Neural progenitor cell (in vitro differentiated cells): Measurements from ENCODE around the gene WRAP73. TPM values are rescaled to one million over a fixed set of nuclear protein-coding genes. Genes with fewer than 3 reads are reported as not detected.

Source experiments
- DNase-seq: peaks from one replicate; pipeline ENCODE4 v3.0.0-alpha.2; 2016; ENCODE audit warnings: low spot score
- H2AFZ ChIP-seq: fragments of 200-600 bp; sonication (generic); replicated peaks from 2 replicates; pipeline ENCODE4 v1.6.1; 2016; ENCODE audit warnings: antibody characterized with exemption
- H3F3A ChIP-seq: fragments of 200-600 bp; sonication (generic); 2 replicates; pipeline ENCODE4 v1.6.1; 2016; ENCODE audit warnings: antibody characterized with exemption, low read depth
- H3K27ac ChIP-seq: fragments of 200-600 bp; sonication (generic); 2 replicates; pipeline ENCODE4 v1.5.1; 2016; ENCODE audit warnings: mild to moderate bottlenecking
- H3K27me3 ChIP-seq: fragments of 200-600 bp; sonication (generic); 2 replicates; pipeline ENCODE4 v1.6.1; 2016; ENCODE audit warnings: mild to moderate bottlenecking, moderate library complexity
- H3K36me3 ChIP-seq: fragments of 200-600 bp; sonication (generic); 2 replicates; pipeline ENCODE4 v1.5.1; 2016
- H3K4me1 ChIP-seq: fragments of 200-600 bp; sonication (generic); 2 replicates; pipeline ENCODE4 v1.6.1; 2016; ENCODE audit warnings: mixed run types
- H3K4me2 ChIP-seq: fragments of 200-600 bp; sonication (generic); 2 replicates; pipeline ENCODE4 v1.6.1; 2016
- H3K4me3 ChIP-seq: fragments of 200-600 bp; sonication (generic); 2 replicates; pipeline ENCODE4 v1.5.1; 2016
- H3K79me2 ChIP-seq: fragments of 200-600 bp; sonication (generic); 2 replicates; pipeline ENCODE4 v1.6.1; 2016; ENCODE audit warnings: low read depth
- H3K9ac ChIP-seq: fragments of 200-600 bp; sonication (generic); 2 replicates; pipeline ENCODE4 v1.6.1; 2016
- H3K9me3 ChIP-seq: fragments of 200-600 bp; sonication (generic); 2 replicates; pipeline ENCODE4 v1.5.1; 2016; ENCODE audit warnings: low read depth
- H4K20me1 ChIP-seq: fragments of 200-600 bp; sonication (generic); 2 replicates; pipeline ENCODE4 v1.6.1; 2016; ENCODE audit warnings: low read depth
- H3K27ac Mint-ChIP-seq: 3 replicates; pipeline ENCODE4 v1.8.0; 2021; ENCODE audit warnings: mixed read lengths
- H3K27me3 Mint-ChIP-seq: 2 replicates; pipeline ENCODE4 v1.8.0; 2022; ENCODE audit warnings: low read depth, mild to moderate bottlenecking, inconsistent platforms, moderate library complexity, mixed read lengths; ENCODE audit not compliant: insufficient read depth
- H3K36me3 Mint-ChIP-seq: 3 replicates; pipeline ENCODE4 v1.8.0; 2021; ENCODE audit warnings: mixed read lengths
- H3K4me1 Mint-ChIP-seq: 3 replicates; pipeline ENCODE4 v1.8.0; 2021; ENCODE audit warnings: mixed read lengths
- H3K4me3 Mint-ChIP-seq: 3 replicates; pipeline ENCODE4 v1.8.0; 2021; ENCODE audit warnings: mild to moderate bottlenecking, moderate library complexity, mixed read lengths
- H3K9me3 Mint-ChIP-seq: 3 replicates; pipeline ENCODE4 v1.8.0; 2020; ENCODE audit warnings: mixed read lengths
- CTCF ChIP-seq: fragments of 200-600 bp; sonication (generic); IDR thresholded peaks from 2 replicates; pipeline ENCODE4 v1.5.1; 2017; ENCODE audit warnings: antibody characterized with exemption, mild to moderate bottlenecking
- EZH2 ChIP-seq: fragments of 200-600 bp; sonication (generic); IDR thresholded peaks from 2 replicates; pipeline ENCODE4 v1.6.1; 2017; ENCODE audit warnings: antibody characterized with exemption, mild to moderate bottlenecking, moderate library complexity
- EZH2phosphoT487 ChIP-seq: fragments of 200-600 bp; sonication (generic); IDR thresholded peaks from 2 replicates; pipeline ENCODE4 v1.6.1; 2017; ENCODE audit warnings: antibody characterized with exemption
- total RNA-seq: library from RNA; depleted of rRNA; stranded (reverse); fragments of >200 nt; gene quantifications from 2 replicates; pipeline ENCODE4 v1.2.3, GENCODE V29; 2015; ENCODE audit warnings: low replicate concordance

The WRAP73 gene
- total RNA-seq, 1 donor from 2014 or later: 12.0 TPM

- peak overlapping the region; percentile 30 for H3K9ac ChIP-seq
- no peaks in the 10 kb centered on the region for H3K36me3 ChIP-seq
- Mint-ChIP-seq H3K4me3 (peak overlapping the region; percentile 91), H3K9me3 (no peaks in the 10 kb centered on the region), H3K27me3 (peaks cover 8% of the 10 kb centered on the region), H3K4me1 (peaks cover 65% of the 10 kb centered on the region), H3K27ac (no peak overlapping the region), H3K36me3 (no peaks in the 10 kb centered on the region)
- no peaks in the 10 kb centered on the region for H3K9me3 ChIP-seq
- H3K27ac ChIP-seq: no peak overlapping the region
- H4K20me1 ChIP-seq: peaks cover 57% of the 10 kb centered on the region
- H3F3A ChIP-seq: peaks cover 13% of the 10 kb centered on the region
- peak overlapping the region; percentile 96 for H3K4me2 ChIP-seq
- H3K27me3 ChIP-seq: peaks cover 20% of the 10 kb centered on the region
- peaks cover 53% of the 10 kb centered on the region for H3K4me1 ChIP-seq
- DNase-seq: peak; percentile 51
- H3K79me2 ChIP-seq: peaks cover 25% of the 10 kb centered on the region
- TF ChIP-seq EZH2phosphoT487: no peak
- TF ChIP-seq EZH2: no peak
- no peak for TF ChIP-seq CTCF
- H3K4me3 ChIP-seq: peak overlapping the region; percentile 72
- H2AFZ ChIP-seq: peak overlapping the region; percentile 23
These were observed 39.3 kb downstream of the WRAP73 start for GRCh38 chr1:3610527-3611169.

GRCh38 chr1:3609769-3610526, 40.0 kb downstream of the WRAP73 start:
- H3K79me2 ChIP-seq: peaks cover 25% of the 10 kb centered on the region
- H3K4me2 ChIP-seq: peak overlapping the region; percentile 96
- H3K27me3 ChIP-seq: peaks cover 20% of the 10 kb centered on the region
- H3K9me3 Mint-ChIP-seq: no peaks in the 10 kb centered on the region
- H3K9ac ChIP-seq: no peak overlapping the region
- H3K4me3 ChIP-seq: peak overlapping the region; percentile 72
- DNase-seq: peak; percentile 66
- H2AFZ ChIP-seq: no peak overlapping the region
- H3K4me3 Mint-ChIP-seq: peak overlapping the region; percentile 91
- H3K27ac ChIP-seq: no peak overlapping the region
- peaks cover 52% of the 10 kb centered on the region for H3K4me1 ChIP-seq
- H3K9me3 ChIP-seq: no peaks in the 10 kb centered on the region
- no peaks in the 10 kb centered on the region for H3K36me3 Mint-ChIP-seq
- H3K36me3 ChIP-seq: no peaks in the 10 kb centered on the region
- H3F3A ChIP-seq: peaks cover 11% of the 10 kb centered on the region
- no peak overlapping the region for H3K27ac Mint-ChIP-seq
- peaks cover 8% of the 10 kb centered on the region for H3K27me3 Mint-ChIP-seq
- TF ChIP-seq EZH2: no peak
- peaks cover 63% of the 10 kb centered on the region for H3K4me1 Mint-ChIP-seq
- H4K20me1 ChIP-seq: peaks cover 56% of the 10 kb centered on the region

GRCh38 chr1:3609016-3609768, 40.7 kb downstream of the WRAP73 start:
- H2AFZ ChIP-seq: no peak overlapping the region
- Mint-ChIP-seq H3K27me3 (peaks cover 8% of the 10 kb centered on the region), H3K27ac (no peak overlapping the region), H3K4me1 (peaks cover 55% of the 10 kb centered on the region), H3K36me3 (no peaks in the 10 kb centered on the region), H3K9me3 (no peaks in the 10 kb centered on the region), H3K4me3 (peak overlapping the region; percentile 91)
- no peak overlapping the region for H3K4me3 ChIP-seq
- H4K20me1 ChIP-seq: peaks cover 48% of the 10 kb centered on the region
- peak overlapping the region; percentile 96 for H3K4me2 ChIP-seq
- H3F3A ChIP-seq: peaks cover 4% of the 10 kb centered on the region
- peaks cover 25% of the 10 kb centered on the region for H3K79me2 ChIP-seq
- TF ChIP-seq EZH2 (no peak), CTCF (no peak), EZH2phosphoT487 (no peak)
- no peak overlapping the region for H3K27ac ChIP-seq
- H3K4me1 ChIP-seq: peaks cover 44% of the 10 kb centered on the region
- no peaks in the 10 kb centered on the region for H3K36me3 ChIP-seq
- H3K27me3 ChIP-seq: peaks cover 20% of the 10 kb centered on the region
- H3K9ac ChIP-seq: no peak overlapping the region
- DNase-seq: no peak
- no peaks in the 10 kb centered on the region for H3K9me3 ChIP-seq
